Measurements from ENCODE around the gene VHLL. TPM values are rescaled to one million over a fixed set of nuclear protein-coding genes. Genes with fewer than 3 reads are reported as not detected.

The VHLL gene
- total and polyA plus RNA-seq, 2 of the 13 experiments (the other 11 are each of a cell fraction or from before 2014, with no cell fraction given): 0.24 TPM; not detected in 1

GRCh38 chr1:156253634-156254033 lies 45.5 kb downstream of the VHLL start:
- Histone ChIP-seq H4K20me1 (ENCODE audit: insufficient read depth, low read length) (no peaks in the 10 kb centered on the region), H3K9me3 (ENCODE audit: low read length) (no peaks in the 10 kb centered on the region), H3K36me3 (replicated peaks in 1 of 2; ENCODE audit: control insufficient read depth in 1 of 2, insufficient read depth in 2 of 2, low read length in 2 of 2) (peaks cover 37 to 80% of the 10 kb centered on the region in 2 experiments), H3K4me1 (ENCODE audit: insufficient read depth, low read length) (no peaks in the 10 kb centered on the region; the same call in 1 of the 2 replicates), H3K9ac (ENCODE audit: insufficient read depth, low read depth, low read length) (no peak overlapping the region), H3K4me2 (ENCODE audit: low read depth, low read length) (no peak overlapping the region), H3K79me2 (ENCODE audit: insufficient read depth, low read length) (no peaks in the 10 kb centered on the region), H3K4me3 (replicated peaks in 1 of 3; ENCODE audit: insufficient read depth in 1 of 3, low read depth in 2 of 3, low read length in 3 of 3) (no peak overlapping the region), H2AFZ (ENCODE audit: low read length) (no peak overlapping the region), H3K27me3 (ENCODE audit: control insufficient read depth in 1 of 2, insufficient read depth in 2 of 2, low read length in 2 of 2) (no peaks in the 10 kb centered on the region), H3K27ac (ENCODE audit: extremely low read length, insufficient read depth, low read length) (no peak overlapping the region)
- TF ChIP-seq FOXO4 (CRISPR knock-in tag; conservative IDR thresholded peaks at IDR 0.05) (no peak), KLF9 (CRISPR knock-in tag; IDR thresholded peaks at IDR 0.05; ENCODE audit: low read depth) (no peak), ZSCAN31 (CRISPR knock-in tag; IDR thresholded peaks at IDR 0.05; ENCODE audit: low read depth) (no peak), TFAP4 (IDR thresholded peaks at IDR 0.05; ENCODE audit: borderline replicate concordance, low read depth) (no peak), ZKSCAN8 (CRISPR knock-in tag; IDR thresholded peaks at IDR 0.05; ENCODE audit: borderline replicate concordance) (no peak), RFX1 (IDR thresholded peaks at IDR 0.05) (no peak), DBP (CRISPR knock-in tag; IDR thresholded peaks at IDR 0.05; ENCODE audit: not compliant biosample characterization) (no peak), ZZZ3 (CRISPR knock-in tag; IDR thresholded peaks at IDR 0.05; ENCODE audit: borderline replicate concordance) (no peak), ATF6 (CRISPR knock-in tag; conservative IDR thresholded peaks at IDR 0.05) (no peak), SNAPC4 (CRISPR knock-in tag; IDR thresholded peaks at IDR 0.05) (no peak)
- DNase-seq (ENCODE audit: low spot score) (no peak), FAIRE-seq (no peak), ATAC-seq (no peak)
- no TSS peak for BruUV-seq (replicated peaks)
- in situ Hi-C loops (cut with HindIII; ENCODE audit: extremely low pct_ligation_motif_present, low pct_unique_long_range_greater_than_20kb) (no loop called here), intact Hi-C loops (cut with micrococcal nuclease; ENCODE audit: unreplicated experiment) (no loop called here)
- POLR2A ChIA-PET: no interaction called here
- WGBS (ENCODE audit: low lambda C conversion rate): 89% methylated on average over 3 of the region's 3 CpGs
- CTCF ChIA-PET (ENCODE audit: low intra/inter-chr PET ratio, low total read pairs): no interaction called here
